ENCODE results near the gene ABHD12.
A peak's percentile ranks its signal among the peaks of the same experiment; 100 is the strongest.

Gene ABHD12

DNA sequence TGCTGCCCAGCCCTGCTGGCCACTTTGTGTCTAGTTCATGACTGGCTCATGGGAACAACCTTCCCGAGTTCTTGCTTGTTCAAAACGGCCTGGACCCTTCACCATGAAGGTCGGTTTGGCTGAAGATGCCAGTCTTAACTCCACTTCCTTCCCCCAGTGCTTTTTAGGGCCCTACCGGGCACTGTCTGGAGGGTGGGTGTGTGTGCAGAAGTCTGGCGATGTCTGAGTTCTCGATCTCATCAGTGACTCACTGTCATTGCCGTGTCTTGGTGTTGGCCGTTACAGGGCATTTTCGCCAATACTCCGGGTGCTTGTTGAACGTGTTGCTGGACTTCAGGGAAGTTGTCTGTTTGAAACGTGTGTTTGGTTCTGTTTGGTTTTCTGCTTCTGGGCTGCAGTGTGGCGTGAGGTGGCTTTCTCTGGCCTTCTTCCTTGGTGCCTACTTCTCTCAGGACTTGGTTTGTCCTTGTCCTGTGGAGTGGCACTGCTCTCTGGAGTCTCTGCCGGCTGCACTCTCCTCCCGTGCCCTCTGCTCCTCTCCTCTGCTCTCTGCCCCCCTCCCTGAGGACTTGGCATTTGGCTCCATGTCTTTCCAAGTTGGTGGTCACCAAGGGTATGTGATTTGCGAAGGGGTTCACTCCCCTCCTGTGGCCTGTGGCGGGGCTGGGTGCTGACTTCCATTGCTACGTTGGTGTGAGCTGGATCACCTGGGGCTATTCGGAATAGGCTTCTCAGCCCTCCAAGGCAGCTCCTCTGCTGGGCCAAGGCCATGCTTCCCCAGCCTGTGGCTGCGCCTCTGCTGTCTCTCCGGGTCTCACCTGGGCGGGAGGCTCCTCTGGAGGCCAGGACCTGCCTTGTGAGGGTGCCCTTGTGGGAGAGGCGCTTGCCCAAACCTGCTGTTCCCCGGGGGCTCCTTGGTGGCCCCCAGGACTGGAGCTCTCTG is 104.5 kb downstream of the ABHD12 start:
- TF ChIP-seq, protein P1, sequence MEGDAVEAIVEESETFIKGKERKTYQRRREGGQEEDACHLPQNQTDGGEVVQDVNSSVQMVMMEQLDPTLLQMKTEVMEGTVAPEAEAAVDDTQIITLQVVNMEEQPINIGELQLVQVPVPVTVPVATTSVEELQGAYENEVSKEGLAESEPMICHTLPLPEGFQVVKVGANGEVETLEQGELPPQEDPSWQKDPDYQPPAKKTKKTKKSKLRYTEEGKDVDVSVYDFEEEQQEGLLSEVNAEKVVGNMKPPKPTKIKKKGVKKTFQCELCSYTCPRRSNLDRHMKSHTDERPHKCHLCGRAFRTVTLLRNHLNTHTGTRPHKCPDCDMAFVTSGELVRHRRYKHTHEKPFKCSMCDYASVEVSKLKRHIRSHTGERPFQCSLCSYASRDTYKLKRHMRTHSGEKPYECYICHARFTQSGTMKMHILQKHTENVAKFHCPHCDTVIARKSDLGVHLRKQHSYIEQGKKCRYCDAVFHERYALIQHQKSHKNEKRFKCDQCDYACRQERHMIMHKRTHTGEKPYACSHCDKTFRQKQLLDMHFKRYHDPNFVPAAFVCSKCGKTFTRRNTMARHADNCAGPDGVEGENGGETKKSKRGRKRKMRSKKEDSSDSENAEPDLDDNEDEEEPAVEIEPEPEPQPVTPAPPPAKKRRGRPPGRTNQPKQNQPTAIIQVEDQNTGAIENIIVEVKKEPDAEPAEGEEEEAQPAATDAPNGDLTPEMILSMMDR (IDR thresholded peaks at IDR 0.05; ENCODE audit: poor library complexity, severe bottlenecking), result no peak
- ATAC-seq (ENCODE audit: low read depth) (no peak), DNase-seq (ENCODE audit: low spot score) (peak; percentile 46)
- Histone ChIP-seq H3K4me3 (ENCODE audit: severe bottlenecking) (no peak overlapping the region), H3K9me3 (ENCODE audit: severe bottlenecking) (no peaks in the 10 kb centered on the region), H3K4me1 (ENCODE audit: insufficient read depth, poor library complexity, severe bottlenecking) (no peaks in the 10 kb centered on the region), H3K27me3 (ENCODE audit: insufficient read depth, poor library complexity, severe bottlenecking) (no peaks in the 10 kb centered on the region), H3K36me3 (ENCODE audit: low read depth) (peaks cover 96% of the 10 kb centered on the region), H3K27ac (ENCODE audit: poor library complexity, severe bottlenecking) (no peak overlapping the region)

DNA sequence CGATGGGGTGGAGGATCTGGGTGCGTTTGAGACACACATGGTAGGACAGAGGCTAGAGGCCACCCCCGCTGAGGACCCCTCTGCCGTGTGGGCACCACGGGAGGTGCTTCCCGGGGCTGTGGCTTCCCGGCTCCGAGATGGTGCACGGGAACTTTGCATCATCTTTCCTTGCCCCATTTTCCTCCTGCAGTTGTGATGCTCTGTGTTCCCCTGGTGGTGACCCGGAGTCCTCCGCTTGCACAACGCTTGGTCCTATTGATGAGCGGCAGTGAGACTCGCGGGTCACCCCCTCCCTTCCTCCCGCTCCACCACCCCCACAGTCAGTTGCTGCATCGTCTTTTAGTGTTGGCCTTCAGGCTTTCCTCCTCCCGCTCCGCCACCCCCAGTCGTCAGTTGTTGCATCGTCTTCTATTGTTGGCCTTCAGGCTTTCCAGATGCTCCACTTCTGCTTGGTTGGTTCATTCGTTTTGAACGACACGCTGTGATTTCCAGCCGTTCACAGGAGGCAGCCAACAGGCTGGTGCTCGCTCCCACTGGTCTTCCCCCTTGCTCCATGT is 105.5 kb downstream of the ABHD12 start:
- no peak for ATAC-seq (ENCODE audit: low read depth)
- Histone ChIP-seq H3K4me3 (ENCODE audit: severe bottlenecking) (no peak overlapping the region), H3K36me3 (ENCODE audit: low read depth) (peaks cover 97% of the 10 kb centered on the region), H3K27ac (ENCODE audit: poor library complexity, severe bottlenecking) (no peak overlapping the region), H3K27me3 (ENCODE audit: insufficient read depth, poor library complexity, severe bottlenecking) (no peaks in the 10 kb centered on the region), H3K9me3 (ENCODE audit: severe bottlenecking) (no peaks in the 10 kb centered on the region), H3K4me1 (ENCODE audit: insufficient read depth, poor library complexity, severe bottlenecking) (no peaks in the 10 kb centered on the region)
- TF ChIP-seq, protein P1 (IDR thresholded peaks at IDR 0.05; ENCODE audit: poor library complexity, severe bottlenecking), result no peak
- peak; percentile 29 for DNase-seq (ENCODE audit: low spot score)

DNA sequence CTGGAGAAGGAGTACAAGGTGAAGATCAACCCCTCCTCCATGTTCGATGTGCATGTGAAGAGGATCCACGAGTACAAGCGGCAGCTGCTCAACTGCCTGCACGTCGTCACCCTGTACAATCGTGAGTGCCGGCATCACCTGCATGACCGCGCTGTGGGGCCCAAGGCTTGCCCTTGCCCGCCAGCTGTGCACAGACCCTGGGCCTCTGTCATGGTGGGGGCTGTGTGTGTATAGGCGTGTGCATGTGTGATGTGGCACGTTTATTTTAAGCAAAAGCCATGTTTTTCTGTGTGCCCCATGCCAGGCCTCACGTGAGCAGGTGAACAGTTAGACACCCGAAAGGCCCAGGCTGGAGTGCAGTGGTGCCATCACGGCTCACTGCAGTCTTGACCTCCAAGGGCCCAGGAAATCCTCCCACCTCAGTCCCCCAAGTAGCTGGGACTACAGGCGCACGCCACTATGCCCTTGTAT is 106.5 kb downstream of the ABHD12 start:
- Histone ChIP-seq H3K27ac (ENCODE audit: poor library complexity, severe bottlenecking) (no peak overlapping the region), H3K27me3 (ENCODE audit: insufficient read depth, poor library complexity, severe bottlenecking) (no peaks in the 10 kb centered on the region), H3K9me3 (ENCODE audit: severe bottlenecking) (no peaks in the 10 kb centered on the region), H3K4me3 (ENCODE audit: severe bottlenecking) (no peak overlapping the region), H3K4me1 (ENCODE audit: insufficient read depth, poor library complexity, severe bottlenecking) (no peaks in the 10 kb centered on the region), H3K36me3 (ENCODE audit: low read depth) (peaks cover 97% of the 10 kb centered on the region)
- no peak for ATAC-seq (ENCODE audit: low read depth)
- DNase-seq (ENCODE audit: low spot score), result peak; percentile 51
- TF ChIP-seq, protein P1 (IDR thresholded peaks at IDR 0.05; ENCODE audit: poor library complexity, severe bottlenecking), result no peak

DNA sequence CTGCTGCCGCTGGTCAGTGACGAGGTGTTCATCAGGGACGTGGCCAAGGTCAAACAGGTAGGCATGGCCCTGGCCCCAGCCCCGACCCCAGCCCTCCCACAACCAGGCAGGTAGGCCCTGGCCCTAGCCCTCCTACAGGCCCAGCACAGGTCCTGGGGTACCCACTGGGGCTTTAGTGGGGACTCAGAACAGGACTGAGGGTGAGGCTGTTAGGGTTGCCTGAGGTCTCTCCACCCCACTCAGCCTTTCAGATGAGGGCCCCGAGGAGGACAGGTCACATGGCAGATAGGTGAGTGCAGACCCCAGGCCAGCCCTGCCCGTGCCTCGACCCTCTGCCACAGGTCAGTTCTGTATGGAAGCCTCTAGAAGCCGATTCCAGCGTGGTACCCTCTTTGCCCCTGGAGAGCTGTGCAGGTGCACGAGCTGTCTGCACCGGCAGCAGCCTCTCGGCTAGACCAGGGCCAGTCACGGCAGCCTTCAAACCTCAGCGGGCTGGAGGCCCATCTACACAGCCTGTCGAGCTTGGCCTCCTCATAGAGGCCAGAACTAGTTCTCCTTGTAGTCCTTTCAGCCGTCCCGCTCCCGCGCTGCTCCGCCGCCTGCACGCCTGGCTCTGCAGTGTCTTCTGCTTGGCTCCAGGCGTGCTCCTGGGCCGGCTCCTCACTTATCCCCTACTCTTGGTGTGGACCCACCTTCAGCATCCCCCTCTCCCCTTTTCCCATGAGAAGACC is 107.2 kb downstream of the ABHD12 start:
- H3K4me3 ChIP-seq (ENCODE audit: severe bottlenecking), result no peak overlapping the region
- TF ChIP-seq, protein P1 (IDR thresholded peaks at IDR 0.05; ENCODE audit: poor library complexity, severe bottlenecking), result no peak
- peak; percentile 52 for DNase-seq (ENCODE audit: low spot score)
- H3K9me3 ChIP-seq (ENCODE audit: severe bottlenecking), result no peaks in the 10 kb centered on the region
- H3K27ac ChIP-seq (ENCODE audit: poor library complexity, severe bottlenecking), result no peak overlapping the region
- H3K36me3 ChIP-seq (ENCODE audit: low read depth), result peaks cover 98% of the 10 kb centered on the region
- H3K4me1 ChIP-seq (ENCODE audit: insufficient read depth, poor library complexity, severe bottlenecking), result no peaks in the 10 kb centered on the region
- no peaks in the 10 kb centered on the region for H3K27me3 ChIP-seq (ENCODE audit: insufficient read depth, poor library complexity, severe bottlenecking)
- ATAC-seq (ENCODE audit: low read depth), result 0 out of 3 replicates have a peak, but pooled peaks have one; percentile 13
